Astrocyte (in vitro differentiated cells and primary cell): ENCODE data around the gene ENG.

Source experiments
- EZH2 ChIP-seq: IDR thresholded peaks from 2 replicates; pipeline ENCODE4 v1.6.1; 2012; ENCODE audit warnings: mild to moderate bottlenecking, low read length, inconsistent platforms; ENCODE audit not compliant: insufficient read depth
- TF ChIP-seq, protein P1 (sequence below): IDR thresholded peaks from 2 replicates; pipeline ENCODE4 v1.5.1; 2011; ENCODE audit warnings: low read depth, mild to moderate bottlenecking, inconsistent platforms, low read length, moderate library complexity; ENCODE audit not compliant: insufficient read depth

DNA sequence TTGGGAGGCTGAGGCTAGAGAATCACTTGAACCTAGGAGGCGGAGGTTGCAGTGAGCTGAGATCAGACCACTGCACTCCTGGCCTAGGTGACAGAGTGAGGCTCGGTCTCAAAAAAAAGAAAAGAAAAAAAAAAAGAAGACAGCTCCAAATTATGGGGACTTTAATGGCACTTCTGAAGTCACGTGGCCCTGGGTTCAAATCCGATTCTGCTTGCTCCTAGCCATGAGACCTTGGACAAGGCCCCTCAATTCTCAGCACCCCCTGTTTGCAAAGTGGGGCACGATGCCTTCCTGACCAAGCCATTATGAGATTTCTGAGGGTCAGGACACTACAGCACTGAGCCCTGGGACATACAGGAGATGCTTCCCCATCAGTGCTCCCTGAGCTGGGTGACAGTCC, 1.1 kb upstream of the ENG start:
- TF ChIP-seq, protein P1, sequence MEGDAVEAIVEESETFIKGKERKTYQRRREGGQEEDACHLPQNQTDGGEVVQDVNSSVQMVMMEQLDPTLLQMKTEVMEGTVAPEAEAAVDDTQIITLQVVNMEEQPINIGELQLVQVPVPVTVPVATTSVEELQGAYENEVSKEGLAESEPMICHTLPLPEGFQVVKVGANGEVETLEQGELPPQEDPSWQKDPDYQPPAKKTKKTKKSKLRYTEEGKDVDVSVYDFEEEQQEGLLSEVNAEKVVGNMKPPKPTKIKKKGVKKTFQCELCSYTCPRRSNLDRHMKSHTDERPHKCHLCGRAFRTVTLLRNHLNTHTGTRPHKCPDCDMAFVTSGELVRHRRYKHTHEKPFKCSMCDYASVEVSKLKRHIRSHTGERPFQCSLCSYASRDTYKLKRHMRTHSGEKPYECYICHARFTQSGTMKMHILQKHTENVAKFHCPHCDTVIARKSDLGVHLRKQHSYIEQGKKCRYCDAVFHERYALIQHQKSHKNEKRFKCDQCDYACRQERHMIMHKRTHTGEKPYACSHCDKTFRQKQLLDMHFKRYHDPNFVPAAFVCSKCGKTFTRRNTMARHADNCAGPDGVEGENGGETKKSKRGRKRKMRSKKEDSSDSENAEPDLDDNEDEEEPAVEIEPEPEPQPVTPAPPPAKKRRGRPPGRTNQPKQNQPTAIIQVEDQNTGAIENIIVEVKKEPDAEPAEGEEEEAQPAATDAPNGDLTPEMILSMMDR, result no peak
- TF ChIP-seq EZH2, result no peak
